HG03439 (cell line): ENCODE data around the gene PCNX3.
A peak's percentile ranks its signal among the peaks of the same experiment; 100 is the strongest.

Experiments used
- ATAC-seq: cut with Tn5 transposase; IDR thresholded peaks from one replicate; pipeline ENCODE4 v1.9.1; 2021; ENCODE audit warnings: mild to moderate bottlenecking, moderate library complexity; ENCODE audit not compliant: unreplicated experiment

The PCNX3 gene

GRCh38 chr11:65580031-65580692 is 35.4 kb upstream of the PCNX3 start:
- no peak for ATAC-seq

DNA sequence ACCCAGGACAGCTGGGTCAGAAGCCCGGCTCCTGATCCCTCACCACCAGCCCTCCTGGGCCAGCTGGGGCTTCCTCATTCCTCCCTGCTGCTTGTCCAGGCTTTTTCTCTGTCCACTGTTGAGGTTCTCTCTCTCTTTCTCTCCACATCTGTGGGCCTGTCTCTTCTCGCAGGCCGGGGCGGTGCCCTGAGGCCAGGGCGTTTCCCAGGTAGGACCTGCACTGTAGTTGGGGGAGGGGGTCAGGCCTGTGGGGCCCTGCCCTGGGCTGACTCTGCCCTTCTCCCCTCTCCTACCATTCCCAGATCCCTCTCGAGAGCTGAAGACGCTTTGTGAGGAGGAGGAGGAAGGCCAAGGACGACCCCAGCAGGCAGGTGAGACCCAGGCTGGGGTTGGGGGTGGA is 34.8 kb upstream of the PCNX3 start:
- no peak for ATAC-seq

GRCh38 chr11:65581928-65582327 is 33.6 kb upstream of the PCNX3 start:
- no peak for ATAC-seq

DNA sequence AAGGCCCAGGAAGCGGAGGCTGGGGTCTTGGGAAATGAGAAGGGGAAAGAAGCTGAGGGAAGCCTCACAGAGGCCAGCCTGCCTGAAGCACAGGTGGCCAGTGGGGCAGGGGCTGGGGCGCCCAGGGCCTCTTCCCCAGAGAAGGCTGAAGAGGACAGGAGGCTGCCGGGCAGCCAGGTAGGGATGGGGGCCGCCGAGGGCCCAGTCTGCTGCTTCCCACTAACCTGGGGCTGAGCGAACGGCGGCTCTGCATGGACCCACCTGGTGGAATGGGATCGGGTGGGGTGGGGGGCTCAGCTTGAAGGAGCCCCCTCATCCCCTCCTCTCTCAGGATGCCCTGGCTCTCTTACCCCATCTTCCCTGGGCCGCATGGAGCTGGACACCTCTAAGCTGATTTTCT is 32.0 kb upstream of the PCNX3 start:
- ATAC-seq: no peak

DNA sequence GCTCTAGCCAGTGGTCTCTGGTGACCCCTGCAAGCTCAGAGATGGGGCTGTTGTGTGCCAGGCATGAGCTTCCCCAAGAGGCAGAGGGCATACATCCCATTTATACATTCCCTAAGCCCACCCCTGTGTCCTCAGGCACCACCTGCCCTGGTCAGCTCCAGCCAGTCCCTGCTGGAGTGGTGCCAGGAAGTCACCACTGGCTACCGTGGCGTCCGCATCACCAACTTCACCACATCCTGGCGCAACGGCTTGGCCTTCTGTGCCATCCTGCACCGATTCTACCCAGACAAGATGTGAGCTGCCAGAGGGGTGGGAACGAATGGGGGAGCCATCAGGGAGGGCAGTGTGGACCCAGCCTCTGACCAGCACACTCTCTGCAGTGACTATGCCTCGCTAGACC is 31.5 kb upstream of the PCNX3 start:
- no peak for ATAC-seq

- ATAC-seq: no peak
These were observed 30.8 kb upstream of the PCNX3 start for GRCh38 chr11:65584723-65585171.

DNA sequence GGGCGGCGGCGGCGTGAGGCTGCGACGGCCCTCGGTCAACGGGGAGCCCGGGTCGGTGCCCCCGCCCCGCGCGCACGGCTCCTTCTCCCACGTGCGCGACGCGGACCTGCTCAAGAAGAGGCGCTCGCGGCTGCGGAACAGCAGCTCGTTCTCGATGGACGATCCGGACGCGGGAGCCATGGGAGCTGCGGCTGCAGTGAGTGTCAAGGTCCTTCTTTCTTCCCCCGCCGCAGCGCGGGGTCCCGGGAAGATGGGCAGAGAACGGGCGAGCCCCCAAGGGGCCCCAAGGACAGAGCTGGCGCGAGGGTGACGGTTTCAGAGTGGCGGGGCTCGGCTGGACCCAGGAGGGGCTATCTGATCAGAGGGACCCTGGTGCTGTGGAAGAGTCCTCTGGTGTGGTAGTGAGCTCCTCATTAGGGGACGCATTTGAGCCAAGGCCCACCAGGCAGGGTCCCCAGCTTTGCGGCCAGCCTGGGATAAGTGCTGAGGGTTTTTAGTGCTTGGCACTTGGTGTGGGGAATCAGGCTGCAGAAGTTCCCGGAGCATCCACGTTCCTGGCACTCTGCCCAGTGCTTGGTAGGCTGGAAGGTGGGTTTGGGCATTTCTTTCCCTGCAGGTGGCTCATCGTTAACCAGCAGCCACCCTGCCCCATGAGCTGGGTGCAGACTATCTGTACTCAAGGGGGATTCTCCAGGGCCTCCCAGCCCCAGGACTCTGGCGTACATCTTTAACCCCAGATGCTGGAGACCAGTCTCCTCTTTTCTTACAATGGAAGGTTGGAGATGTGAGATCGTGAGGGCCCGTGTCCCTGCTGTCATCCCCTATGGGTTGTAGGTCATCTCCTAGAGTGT is 30.0 kb upstream of the PCNX3 start:
- ATAC-seq: no peak

DNA sequence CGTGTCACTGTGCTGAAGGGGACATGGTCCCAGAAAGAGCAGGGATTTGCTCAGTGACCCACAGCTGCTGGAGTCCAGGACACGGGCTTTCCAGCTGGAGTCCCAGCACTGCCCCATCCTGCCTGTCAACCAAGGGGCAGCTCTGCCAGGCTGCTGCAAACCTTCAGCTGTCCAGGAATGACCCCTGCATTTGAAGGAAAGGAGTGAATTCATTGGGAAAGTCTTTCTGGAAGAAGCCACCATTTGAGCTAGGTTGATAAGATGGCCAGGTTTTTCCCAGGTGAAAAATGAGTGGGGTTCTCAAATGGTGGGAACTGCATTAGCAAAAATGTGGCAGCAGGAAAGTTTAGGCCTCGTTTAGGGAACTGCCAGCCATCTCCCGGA is 29.3 kb upstream of the PCNX3 start:
- ATAC-seq: no peak

DNA sequence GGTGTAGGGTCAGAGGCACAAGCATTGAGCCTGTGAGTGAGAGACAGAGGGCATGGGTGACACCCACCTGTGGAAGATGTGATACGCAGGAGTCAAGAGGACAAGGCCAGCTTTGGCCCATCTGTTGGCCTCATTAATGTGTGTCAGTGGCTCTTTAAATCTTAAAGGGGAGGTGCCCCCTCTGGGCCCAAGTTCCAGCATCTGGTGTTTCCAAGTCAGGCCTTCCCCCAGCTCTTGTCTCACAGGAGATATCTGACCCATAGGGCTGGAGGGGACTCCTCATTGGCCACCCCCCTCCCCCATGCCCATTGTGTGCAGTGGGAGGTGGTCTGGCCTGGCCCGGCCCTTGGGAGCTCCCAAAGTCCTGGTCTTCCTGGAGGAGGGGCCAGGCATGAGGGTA is 28.9 kb upstream of the PCNX3 start:
- no peak for ATAC-seq

- ATAC-seq: peak; percentile 81
These were observed 27.1 kb upstream of the PCNX3 start for GRCh38 chr11:65588199-65589054.

DNA sequence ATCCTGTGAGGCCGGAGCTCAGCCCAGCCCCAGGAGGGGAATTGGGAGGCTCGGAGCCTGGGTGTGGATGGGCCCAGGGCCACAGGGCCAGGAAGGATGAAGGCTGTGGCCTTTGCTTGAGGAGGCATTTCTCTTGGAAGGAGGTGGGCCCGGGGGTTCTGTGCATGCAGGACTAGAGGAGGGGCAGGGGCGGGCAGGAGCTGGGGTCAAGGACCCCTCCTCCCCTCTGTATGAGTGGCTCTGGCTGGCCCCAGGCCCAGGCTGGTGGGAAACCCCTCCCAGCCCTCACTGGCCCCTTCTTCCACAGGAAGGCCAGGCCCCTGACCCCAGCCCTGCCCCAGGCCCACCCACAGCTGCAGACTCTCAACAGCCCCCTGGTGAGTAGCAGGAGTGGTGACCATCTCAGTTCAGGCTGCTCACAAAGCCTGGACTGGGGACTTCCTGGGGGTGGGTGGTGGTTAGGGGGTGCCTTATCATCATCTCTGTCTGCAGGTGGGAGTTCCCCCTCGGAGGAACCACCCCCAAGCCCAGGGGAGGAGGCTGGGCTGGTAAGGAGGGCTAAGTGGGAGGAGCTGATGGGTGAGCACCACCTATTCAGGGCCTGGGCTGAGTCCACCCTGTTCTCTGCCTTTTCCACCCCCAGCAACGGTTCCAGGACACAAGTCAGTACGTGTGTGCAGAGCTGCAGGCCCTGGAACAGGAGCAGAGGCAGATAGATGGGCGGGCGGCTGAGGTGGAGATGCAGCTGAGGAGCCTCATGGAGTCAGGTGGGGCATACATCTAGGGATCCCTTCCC is 25.9 kb upstream of the PCNX3 start:
- no peak for ATAC-seq

DNA sequence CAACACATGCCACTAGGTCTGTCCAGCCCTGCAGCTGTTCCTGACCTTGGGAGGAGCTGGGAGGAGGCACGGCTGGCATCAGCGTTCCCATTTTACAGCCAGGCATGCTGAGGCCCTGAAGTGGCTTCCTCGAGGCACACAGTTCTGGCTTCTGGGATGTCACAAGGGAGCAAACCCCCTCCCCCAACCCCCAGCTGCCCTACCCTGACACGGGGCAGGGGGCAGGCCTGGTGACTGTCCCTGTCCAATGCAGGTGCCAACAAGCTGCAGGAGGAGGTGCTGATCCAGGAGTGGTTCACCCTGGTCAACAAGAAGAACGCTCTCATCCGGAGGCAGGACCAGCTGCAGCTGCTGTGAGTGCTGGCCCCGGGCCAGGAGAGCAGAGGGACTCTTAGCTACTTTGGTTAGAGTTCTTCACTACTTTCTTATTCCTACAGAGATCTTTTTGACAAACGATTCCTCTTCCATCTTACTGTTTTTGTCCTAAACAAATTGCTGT is 25.3 kb upstream of the PCNX3 start:
- ATAC-seq: no peak

DNA sequence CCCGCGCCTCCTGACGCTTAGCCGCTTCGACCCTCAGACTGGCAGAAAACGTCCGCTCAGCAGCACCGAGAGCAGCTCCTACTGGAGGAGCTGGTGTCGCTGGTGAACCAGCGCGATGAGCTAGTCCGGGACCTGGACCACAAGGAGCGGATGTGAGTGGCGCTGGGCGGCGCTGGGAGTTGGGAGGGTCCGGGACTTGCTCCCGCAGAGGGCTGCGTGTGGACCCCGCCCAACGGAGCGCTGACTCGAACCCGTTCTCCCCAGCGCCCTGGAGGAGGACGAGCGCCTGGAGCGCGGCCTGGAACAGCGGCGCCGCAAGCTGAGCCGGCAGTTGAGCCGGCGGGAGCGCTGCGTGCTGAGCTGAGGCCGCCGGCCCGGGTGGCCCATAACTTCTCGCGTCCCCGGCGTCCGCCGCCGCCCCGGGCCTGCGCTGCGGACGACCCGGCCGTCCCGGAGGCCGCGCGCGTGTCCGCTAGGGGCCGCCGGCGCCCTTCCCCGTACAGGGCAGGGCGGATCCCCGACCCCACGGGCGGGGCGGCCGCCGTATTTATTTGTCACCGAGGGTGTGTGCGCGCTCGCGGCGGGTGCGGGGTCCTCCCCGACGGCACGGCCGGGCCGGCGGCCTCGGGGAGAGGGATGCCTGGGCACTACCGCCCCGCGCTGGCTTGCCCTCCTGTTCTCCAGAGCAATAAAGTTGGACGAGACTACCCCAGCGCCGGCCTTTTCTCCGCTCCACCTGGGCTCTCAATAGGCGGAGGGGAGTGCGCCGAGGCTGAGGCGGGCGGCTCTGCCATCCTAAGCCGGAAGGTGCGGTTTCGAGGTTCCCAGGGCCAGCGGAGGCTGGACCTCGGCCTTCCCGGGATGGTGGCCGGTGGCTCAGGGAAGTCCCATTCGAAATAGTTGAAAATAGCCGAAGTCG is 23.4 kb upstream of the PCNX3 start:
- ATAC-seq: no peak

- no peak for ATAC-seq
These were observed 22.6 kb upstream of the PCNX3 start for GRCh38 chr11:65592858-65593517.

GRCh38 chr11:65593518-65594414 is 21.8 kb upstream of the PCNX3 start:
- no peak for ATAC-seq

- no peak for ATAC-seq
These were observed 20.4 kb upstream of the PCNX3 start for GRCh38 chr11:65595131-65595530.

GRCh38 chr11:65595543-65596281 is 19.9 kb upstream of the PCNX3 start, which contains the start of gene KCNK7:
KCNK7 (minus strand) TSS chr11:65595800; CDS start chr11:65595772, 28 bp downstream.
- no peak for ATAC-seq
